GM19467 (cell line): ENCODE data around the gene TMEM51.
"Not testable (repeated sequence)": the region's sequence is repeated elsewhere in the genome, so short reads cannot be mapped to it uniquely, and the experiment has no call there.

Source experiments
- ATAC-seq: cut with Tn5 transposase; IDR thresholded peaks from one replicate; pipeline ENCODE4 v1.9.1; 2021; ENCODE audit warnings: mild to moderate bottlenecking, moderate library complexity; ENCODE audit not compliant: unreplicated experiment

The TMEM51 gene

DNA sequence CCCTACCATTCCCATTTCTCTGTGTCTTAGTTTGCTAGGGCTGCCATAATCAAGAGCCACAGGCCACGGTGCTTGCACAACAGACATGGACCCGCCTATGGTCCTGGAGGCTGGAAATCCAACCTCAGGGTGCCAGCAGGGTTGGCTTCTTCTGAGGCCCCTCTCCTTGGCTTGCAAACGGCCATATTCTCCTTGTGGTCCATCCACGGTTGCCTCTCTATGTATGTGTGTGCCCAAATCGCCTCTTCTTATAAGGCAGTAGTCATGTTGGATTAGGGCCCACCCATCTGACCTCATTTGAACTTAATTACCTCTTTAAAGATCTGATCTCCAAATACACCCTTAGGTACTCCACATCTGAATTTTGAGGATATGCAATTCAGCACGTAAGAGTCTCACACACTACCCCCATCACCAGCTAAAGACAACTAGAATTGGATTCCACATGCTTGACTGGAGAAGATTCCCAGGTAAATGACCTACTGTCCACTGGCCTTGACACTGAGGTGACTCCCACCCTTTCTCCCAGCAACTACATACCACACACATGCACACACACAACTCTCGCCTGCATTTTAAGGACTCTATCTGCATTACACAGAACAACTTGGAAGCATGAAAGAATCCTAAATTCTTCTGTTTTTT lies 28.3 kb upstream of the TMEM51 start:
- ATAC-seq = no peak

DNA sequence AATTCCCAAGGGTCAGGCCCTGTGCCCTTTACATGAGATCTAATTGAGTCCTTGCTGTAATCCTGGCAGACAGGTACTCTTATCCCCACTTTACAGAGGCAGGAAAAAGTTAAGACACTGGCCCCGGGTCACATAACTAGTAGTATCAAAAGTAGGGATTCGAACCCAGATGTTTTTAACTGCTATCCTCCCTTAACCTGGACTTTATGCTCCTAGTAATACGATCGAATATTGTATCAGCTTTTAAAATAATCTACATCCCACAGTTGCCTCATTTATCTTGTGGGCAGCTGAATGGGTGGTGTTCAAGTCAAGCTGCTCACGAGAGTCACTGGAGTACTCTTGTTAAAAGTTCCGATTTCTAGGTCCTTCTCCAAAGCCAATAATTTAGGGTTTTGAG lies 25.5 kb upstream of the TMEM51 start:
- no peak for ATAC-seq

DNA sequence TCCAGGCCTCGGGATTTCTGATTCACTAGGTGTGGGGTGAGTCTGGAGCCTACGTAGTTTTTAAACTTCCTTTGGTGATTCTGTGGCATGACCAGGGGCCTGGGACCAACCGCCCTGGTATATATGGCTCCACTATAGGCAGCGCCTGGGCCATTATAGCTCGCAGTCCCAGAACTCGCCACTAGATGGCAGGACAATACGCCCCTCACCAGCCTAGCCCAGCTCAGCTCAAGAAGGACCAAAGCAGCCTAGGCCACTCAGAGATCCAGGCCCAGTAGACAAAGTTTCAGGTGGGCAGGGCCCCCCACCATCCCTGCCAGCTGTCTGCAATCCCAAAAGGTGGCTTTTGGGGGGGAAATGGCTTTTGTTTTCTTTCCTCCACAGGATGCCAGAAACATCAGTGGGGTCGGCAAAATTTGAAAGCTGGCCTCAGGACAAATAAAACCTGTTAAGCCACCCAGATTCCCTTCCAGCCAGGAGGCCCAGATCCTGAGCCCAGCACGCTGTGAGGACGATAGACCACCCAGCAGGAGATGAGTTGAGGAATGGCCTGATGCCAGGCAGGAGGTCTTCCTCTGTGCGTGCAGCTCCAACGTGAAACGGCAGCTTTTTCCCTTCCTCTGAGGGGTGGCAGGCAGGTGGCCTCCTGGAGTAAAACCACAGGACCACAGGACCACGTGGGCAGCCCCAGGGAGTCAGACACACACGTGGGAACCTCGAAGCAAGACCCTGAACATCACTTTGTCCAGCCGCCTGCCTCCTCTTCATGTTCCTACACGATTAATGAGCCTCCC lies 24.8 kb upstream of the TMEM51 start:
- ATAC-seq = no peak

GRCh38 chr1:15129944-15130343 lies 23.6 kb upstream of the TMEM51 start:
- no peak for ATAC-seq

DNA sequence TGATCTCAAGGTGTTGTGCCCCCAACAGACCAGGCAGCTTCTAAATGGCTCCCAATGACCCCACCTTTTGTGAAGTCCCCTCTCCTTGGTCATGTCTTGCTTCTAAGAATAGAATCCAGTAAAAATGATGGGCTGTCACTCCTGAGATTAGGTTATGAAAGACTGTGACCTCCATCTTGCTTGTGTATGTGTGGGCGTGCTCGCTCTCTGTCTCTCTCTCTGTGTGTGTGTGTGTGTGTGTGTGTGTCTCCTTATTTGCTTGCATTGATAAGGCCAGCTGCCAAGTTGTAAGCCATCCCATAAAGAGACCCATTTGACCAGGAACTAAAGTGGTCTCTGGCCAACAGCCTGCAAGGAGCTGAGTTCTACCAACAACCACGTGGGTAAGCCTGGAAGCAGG lies 22.9 kb upstream of the TMEM51 start:
- no peak for ATAC-seq

DNA sequence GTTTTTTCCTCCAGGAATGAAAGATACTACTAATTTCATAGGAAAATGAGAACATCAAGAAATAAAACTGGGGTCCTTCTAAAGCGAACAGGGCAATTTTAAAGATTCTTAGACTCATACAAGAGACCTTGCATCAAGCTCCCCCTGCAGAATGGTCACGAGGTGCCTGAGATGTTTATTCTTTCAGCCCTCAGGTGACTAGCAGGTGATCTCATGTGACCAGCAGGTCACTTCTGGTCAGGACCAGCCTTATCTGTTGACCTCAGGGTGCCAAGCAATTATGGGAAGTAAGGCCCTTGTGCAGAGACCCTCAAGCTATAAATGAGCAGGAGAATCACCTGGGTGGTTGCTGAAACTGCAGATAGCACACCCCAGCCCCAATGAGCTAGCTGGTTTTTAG lies 20.6 kb upstream of the TMEM51 start:
- ATAC-seq = no peak

GRCh38 chr1:15134285-15134684 lies 19.3 kb upstream of the TMEM51 start:
- no peak for ATAC-seq

GRCh38 chr1:15135604-15136003 lies 17.9 kb upstream of the TMEM51 start:
- ATAC-seq = not testable (repeated sequence)

- no peak for ATAC-seq
These were observed 15.7 kb upstream of the TMEM51 start for GRCh38 chr1:15137809-15138208.

GRCh38 chr1:15139654-15140350 lies 13.7 kb upstream of the TMEM51 start:
- ATAC-seq = no peak

GRCh38 chr1:15141935-15142539 lies 11.5 kb upstream of the TMEM51 start:
- ATAC-seq = no peak

DNA sequence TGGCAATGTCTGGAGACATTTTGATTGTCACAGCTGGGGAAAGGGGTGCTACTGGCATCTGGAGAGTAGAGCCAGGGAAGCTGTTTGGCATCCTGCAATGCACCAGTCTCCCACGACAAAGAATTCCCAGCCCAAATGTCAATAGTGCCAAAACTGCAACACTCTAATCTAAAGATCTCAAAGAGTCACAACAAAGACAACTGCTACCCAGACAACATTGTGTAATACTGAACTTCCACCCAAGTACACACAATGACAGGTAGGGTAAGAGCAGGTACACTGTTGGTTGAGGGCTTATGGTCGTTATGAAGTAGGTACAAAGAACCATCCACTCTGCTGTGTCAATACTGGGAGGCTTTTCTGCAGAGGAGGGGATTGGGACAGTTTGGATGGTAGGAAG lies 8.2 kb upstream of the TMEM51 start:
- ATAC-seq = no peak

- ATAC-seq = no peak
These were observed 7.3 kb upstream of the TMEM51 start for GRCh38 chr1:15146142-15146680.

DNA sequence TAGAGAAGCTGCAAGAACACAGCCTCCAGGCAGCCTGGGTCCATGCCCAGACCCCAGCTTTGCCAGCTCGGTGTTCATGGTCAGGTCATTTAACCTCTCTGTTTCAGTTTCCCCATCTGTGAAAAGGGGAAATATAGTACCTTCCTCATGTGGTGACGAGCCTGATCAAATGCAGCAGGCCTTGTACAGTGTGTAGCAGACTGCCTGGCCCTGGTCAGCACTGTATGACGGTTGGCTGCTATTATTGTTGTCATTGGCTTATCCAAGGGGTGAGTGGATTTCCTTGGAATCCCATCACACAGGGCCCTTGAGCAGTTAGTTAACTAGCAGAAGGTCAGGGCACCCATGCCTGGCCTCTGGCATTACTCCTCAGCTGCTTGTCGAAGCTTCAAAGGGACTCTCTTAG lies 6.6 kb upstream of the TMEM51 start:
- no peak for ATAC-seq

DNA sequence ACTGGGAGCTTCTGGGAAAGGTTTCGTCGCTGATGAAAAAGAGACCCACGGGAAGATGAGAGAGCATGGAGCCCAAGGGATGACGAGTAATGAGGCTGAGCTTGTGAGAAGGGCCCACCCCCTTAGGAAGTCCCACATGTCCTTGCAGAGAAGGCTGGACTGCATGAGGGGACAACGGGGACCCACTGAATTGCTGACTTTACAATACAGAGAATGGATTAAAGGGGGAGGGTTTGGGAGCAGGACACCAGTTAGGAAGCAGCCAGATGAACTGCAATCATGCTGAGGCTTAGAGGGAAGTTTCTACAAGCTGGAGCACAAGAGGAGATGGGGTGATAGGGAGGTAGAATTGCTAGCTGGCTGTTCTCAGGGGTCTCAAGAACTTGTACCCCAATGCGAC lies 5.5 kb upstream of the TMEM51 start:
- no peak for ATAC-seq

GRCh38 chr1:15148475-15148874 lies 5.1 kb upstream of the TMEM51 start:
- no peak for ATAC-seq

DNA sequence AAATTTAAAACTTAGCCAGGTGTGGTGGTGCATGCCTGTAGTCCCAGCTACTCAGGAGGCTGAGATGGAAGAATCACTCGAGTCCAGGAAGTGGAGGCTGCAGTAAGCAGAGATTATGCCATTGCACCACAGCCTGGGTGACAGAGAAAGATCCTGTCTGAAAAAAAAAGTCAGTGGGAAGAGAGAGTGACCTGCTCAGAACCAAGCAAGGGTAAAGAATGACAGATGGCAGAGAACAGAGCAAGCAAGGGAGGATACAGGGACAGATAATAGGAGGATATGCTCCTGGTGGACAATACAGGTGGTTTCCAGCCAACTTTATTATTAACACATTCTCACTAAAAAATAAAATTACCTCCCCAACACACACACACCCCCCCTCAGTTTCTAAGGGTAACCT lies 4.6 kb upstream of the TMEM51 start:
- no peak for ATAC-seq

DNA sequence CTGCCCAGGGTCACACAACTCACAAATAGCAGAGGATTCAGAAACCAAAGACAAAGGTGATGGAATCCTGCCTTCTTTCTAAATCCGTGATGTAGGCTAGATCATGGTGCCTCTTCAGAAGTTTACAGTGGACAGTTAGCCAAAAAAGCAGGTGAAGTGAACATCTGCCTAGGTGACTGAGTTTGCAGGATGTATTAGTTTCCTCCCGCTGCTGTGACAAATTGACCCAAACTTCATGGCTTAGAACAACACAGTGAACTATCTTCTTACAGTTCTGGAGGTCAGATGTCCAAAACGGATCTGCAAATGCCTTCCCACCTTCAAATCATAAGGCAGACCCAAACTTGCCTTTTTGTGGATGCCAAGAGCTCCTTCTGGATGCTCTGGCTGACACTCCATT lies 3.2 kb upstream of the TMEM51 start:
- no peak for ATAC-seq

DNA sequence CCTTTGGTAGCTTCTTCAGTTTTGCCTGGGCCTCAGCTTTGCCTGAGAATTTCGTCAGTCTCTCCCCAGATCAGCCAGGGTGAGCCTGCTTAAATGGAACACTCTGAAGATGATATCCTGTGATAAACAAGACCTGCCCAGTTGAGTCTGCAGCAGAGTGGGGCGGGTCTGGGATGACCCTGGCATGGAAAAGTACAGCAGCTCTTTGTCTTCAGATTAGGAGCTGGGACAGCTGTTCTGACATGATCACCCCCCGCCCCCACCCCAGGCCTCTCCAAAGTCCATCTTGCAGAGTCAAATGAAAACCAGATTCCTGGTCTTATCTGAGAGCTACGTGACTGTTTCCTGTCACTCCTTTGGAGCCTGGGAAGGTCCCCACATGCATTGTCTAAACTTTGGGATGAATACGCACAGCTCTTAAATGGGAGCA lies 2.2 kb upstream of the TMEM51 start:
- ATAC-seq = no peak

DNA sequence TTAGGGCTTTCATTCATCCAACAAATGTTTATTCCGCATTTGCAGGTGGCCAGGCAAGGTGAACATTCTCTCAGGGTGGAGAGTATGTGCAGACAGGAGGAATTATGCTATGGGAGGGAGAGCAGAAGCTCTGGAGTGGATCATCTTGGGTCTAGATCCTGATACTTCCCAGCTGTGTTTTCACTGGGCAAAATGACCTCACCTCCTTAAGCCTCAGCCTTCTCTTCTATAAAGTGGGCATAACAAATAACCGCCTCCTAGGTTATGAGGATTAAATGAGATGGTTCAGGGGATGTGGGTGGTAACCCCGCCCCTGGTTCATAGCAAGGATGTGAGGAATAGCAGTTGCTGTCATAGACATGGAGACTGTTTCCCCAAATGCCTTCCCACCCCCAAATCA lies 1.7 kb upstream of the TMEM51 start:
- ATAC-seq = no peak
